C4-2B (cell line): ENCODE measurements around the gene MRPL50.

Source experiments
- CTCF ChIP-seq: fragments of 450-650 bp; conservative IDR thresholded peaks from 2 replicates; pipeline ENCODE4 v1.5.1; 2017; ENCODE audit warnings: mild to moderate bottlenecking
- ZFX ChIP-seq: fragments of 450-650 bp; IDR thresholded peaks from 2 replicates; pipeline ENCODE4 v1.6.1; 2017

- TF ChIP-seq CTCF (no peak), ZFX (no peak)
Measured at GRCh38 chr9:101356619-101357018, 41.8 kb downstream of the MRPL50 start.
